ENCODE results near the gene TNP2. TPM values are rescaled to one million over a fixed set of nuclear protein-coding genes. Genes with fewer than 3 reads are reported as not detected.

TNP2 gene
- total and polyA plus RNA-seq, 2 experiments from 2014 or later, result not detected

DNA sequence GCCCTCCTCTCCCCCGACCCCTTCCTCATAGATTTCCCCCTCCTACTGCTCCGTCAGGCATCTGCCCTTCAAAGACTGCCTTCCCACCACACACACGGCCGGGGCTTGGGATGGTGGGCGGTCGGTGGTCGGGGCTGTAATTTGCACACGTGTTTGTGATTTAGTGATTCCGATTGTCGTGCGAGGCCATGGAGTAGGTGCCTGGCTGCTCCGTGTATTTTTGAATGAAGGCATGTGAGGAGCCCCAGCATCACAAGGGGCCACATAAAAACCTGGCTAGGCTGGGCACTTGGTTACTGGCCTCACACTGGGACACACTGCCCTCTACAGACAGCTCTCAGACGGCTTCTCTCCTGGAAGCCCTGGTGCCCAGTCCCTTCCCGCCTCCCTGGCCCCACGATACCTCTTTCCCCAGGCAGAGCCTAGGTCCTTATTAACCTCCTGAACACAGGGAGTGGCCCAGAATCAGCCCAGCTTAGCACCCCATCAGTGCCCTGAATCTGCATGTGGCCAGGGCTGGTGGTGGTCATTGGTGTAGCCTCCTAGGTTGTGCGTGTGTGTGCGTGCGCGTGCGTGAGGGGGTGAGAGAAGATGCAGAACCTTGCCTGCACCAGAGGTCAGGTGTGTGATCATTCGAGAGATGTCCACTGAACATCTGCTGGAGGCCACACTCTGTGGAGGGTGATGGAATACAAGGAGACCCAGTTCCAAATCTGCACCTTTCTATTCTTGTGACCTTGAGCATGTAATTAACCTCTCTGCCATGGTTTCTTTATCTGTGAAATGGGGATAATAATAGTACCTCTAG lies 11.8 kb downstream of the TNP2 start (continued):
- TF ChIP-seq, protein P1, sequence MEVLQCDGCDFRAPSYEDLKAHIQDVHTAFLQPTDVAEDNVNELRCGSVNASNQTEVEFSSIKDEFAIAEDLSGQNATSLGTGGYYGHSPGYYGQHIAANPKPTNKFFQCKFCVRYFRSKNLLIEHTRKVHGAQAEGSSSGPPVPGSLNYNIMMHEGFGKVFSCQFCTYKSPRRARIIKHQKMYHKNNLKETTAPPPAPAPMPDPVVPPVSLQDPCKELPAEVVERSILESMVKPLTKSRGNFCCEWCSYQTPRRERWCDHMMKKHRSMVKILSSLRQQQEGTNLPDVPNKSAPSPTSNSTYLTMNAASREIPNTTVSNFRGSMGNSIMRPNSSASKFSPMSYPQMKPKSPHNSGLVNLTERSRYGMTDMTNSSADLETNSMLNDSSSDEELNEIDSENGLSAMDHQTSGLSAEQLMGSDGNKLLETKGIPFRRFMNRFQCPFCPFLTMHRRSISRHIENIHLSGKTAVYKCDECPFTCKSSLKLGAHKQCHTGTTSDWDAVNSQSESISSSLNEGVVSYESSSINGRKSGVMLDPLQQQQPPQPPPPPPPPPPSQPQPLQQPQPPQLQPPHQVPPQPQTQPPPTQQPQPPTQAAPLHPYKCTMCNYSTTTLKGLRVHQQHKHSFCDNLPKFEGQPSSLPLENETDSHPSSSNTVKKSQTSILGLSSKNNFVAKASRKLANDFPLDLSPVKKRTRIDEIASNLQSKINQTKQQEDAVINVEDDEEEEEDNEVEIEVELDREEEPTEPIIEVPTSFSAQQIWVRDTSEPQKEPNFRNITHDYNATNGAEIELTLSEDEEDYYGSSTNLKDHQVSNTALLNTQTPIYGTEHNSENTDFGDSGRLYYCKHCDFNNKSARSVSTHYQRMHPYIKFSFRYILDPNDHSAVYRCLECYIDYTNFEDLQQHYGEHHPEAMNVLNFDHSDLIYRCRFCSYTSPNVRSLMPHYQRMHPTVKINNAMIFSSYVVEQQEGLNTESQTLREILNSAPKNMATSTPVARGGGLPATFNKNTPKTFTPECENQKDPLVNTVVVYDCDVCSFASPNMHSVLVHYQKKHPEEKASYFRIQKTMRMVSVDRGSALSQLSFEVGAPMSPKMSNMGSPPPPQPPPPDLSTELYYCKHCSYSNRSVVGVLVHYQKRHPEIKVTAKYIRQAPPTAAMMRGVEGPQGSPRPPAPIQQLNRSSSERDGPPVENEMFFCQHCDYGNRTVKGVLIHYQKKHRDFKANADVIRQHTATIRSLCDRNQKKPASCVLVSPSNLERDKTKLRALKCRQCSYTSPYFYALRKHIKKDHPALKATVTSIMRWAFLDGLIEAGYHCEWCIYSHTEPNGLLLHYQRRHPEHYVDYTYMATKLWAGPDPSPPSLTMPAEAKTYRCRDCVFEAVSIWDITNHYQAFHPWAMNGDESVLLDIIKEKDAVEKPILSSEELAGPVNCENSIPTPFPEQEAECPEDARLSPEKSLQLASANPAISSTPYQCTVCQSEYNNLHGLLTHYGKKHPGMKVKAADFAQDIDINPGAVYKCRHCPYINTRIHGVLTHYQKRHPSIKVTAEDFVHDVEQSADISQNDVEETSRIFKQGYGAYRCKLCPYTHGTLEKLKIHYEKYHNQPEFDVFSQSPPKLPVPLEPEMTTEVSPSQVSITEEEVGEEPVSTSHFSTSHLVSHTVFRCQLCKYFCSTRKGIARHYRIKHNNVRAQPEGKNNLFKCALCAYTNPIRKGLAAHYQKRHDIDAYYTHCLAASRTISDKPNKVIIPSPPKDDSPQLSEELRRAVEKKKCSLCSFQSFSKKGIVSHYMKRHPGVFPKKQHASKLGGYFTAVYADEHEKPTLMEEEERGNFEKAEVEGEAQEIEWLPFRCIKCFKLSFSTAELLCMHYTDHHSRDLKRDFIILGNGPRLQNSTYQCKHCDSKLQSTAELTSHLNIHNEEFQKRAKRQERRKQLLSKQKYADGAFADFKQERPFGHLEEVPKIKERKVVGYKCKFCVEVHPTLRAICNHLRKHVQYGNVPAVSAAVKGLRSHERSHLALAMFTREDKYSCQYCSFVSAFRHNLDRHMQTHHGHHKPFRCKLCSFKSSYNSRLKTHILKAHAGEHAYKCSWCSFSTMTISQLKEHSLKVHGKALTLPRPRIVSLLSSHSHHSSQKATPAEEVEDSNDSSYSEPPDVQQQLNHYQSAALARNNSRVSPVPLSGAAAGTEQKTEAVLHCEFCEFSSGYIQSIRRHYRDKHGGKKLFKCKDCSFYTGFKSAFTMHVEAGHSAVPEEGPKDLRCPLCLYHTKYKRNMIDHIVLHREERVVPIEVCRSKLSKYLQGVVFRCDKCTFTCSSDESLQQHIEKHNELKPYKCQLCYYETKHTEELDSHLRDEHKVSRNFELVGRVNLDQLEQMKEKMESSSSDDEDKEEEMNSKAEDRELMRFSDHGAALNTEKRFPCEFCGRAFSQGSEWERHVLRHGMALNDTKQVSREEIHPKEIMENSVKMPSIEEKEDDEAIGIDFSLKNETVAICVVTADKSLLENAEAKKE (CRISPR knock-in tag; IDR thresholded peaks at IDR 0.05), result no peak
- TF ChIP-seq EZH2phosphoT487 (IDR thresholded peaks at IDR 0.05; ENCODE audit: unreplicated experiment) (no peak), ZNF114 (CRISPR knock-in tag; IDR thresholded peaks at IDR 0.05) (no peak)

DNA sequence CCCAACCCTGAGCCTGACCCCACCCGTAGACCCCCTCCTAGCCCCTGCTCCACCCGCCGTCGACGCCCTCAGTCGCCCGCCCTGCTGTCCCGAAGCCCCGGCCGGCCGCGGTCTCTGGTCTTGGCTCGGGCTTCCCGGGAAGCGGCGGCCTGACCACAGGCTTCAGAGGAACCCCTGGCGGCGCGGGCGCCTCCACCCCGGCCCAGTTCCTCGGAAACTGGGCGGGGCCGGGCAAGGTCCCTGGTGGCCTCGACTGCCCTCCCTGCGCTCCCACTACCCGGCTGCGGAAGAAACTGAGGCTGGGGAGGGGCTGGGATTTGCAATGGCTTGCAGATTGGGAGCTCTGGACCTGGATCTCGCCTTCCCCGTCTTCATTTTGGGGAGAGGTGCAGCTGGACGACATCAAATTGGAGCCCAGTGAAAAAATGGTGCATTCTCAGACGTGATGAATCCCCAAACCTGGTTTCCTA lies 12.4 kb downstream of the TNP2 start:
- peaks cover 21% of the 10 kb centered on the region for H4K20me1 ChIP-seq (replicated peaks; ENCODE audit: insufficient read depth)
- DNase-seq (ENCODE audit: low spot score), result peak; percentile 71
- H3K4me3 Mint-ChIP-seq, result peak overlapping the region; percentile 87
- peaks cover 26% of the 10 kb centered on the region for H3K4me1 ChIP-seq (ENCODE audit: insufficient read depth)
- peak; percentile 24 for ATAC-seq
- no peaks in the 10 kb centered on the region for H3K9me2 ChIP-seq (ENCODE audit: insufficient read depth)
- H3K4me3 ChIP-seq, result peak overlapping the region; percentile 89
- H3K27ac Mint-ChIP-seq, result no peak overlapping the region
- H3K27ac ChIP-seq (ENCODE audit: low read depth), result peak overlapping the region; percentile 84
- peaks cover 33% of the 10 kb centered on the region for H3K4me1 Mint-ChIP-seq
- TF ChIP-seq POLR2AphosphoS5 (IDR thresholded peaks at IDR 0.05; ENCODE audit: low read depth), result peak; percentile 9; the same call in 1 of the 2 replicates
- TF ChIP-seq, protein P1 (CRISPR knock-in tag; IDR thresholded peaks at IDR 0.05), result no peak
- H3K79me2 ChIP-seq (replicated peaks; ENCODE audit: insufficient read depth), result peaks cover 33% of the 10 kb centered on the region
- peaks cover 27% of the 10 kb centered on the region for H3K36me3 Mint-ChIP-seq (ENCODE audit: low read depth)
- no peaks in the 10 kb centered on the region for H3K27me3 ChIP-seq (ENCODE audit: insufficient read depth)
- H2AFZ ChIP-seq, result peak overlapping the region; percentile 91; the same call in 1 of the 2 replicates
- peaks cover 21% of the 10 kb centered on the region for H3K36me3 ChIP-seq (ENCODE audit: insufficient read depth)
- H3K27me3 Mint-ChIP-seq (ENCODE audit: insufficient read depth, low read depth, poor library complexity), result peaks cover 22% of the 10 kb centered on the region
- no peaks in the 10 kb centered on the region; the same call in 2 of the 3 replicates for H3K9me3 Mint-ChIP-seq
- H3F3A ChIP-seq (replicated peaks; ENCODE audit: low read depth), result peaks cover 39% of the 10 kb centered on the region
- peak overlapping the region; percentile 98 for H3K4me2 ChIP-seq
